A549 (cell line): ENCODE results near the gene FOXS1. TPM values are rescaled to one million over a fixed set of nuclear protein-coding genes. Genes with fewer than 3 reads are reported as not detected.
A peak's percentile ranks its signal among the peaks of the same experiment; 100 is the strongest.

Experiments used
- ATAC-seq, 2 experiments: fragments of 200-7000 bp in 1 of 2; fragments of >200 bp in 1 of 2; cut with Nextera tagmentation in 1 of 2; cut with Tn5 transposase in 1 of 2; 3 replicates each; pipeline versions ENCODE4 v1.8.0 to v1.9.1; 2018 to 2020; ENCODE audit warnings: mild to moderate bottlenecking in 1 of 2, moderate library complexity in 1 of 2
- CTCF ChIA-PET: fragments of 300-600 bp; sonication (Branson Sonifier 250); formaldehyde crosslinking; extraction: SDS; loops from one replicate; lab custom pipeline; 2021; ENCODE audit warnings: antibody characterized with exemption, inconsistent platforms; lab: Yijun Ruan, JAX
- POLR2A ChIA-PET: fragments of 350-600 bp; formaldehyde crosslinking; extraction: SDS; loops from one replicate; lab custom pipeline; 2021; ENCODE audit warnings: antibody characterized with exemption, inconsistent platforms; lab: Yijun Ruan, JAX
- DNase-seq, 2 experiments: peaks; one replicate each; pipeline versions ENCODE4 v3.0.0 to v3.0.0-alpha.2; 2011 to 2016; ENCODE audit warnings: low read depth in 1 of 2, low spot score in 1 of 2
- FAIRE-seq: peaks from 2 replicates; lab custom pipeline; 2011; peaks lifted over from hg19 to GRCh38; lab: Jason Lieb, UNC
- H3K27ac ChIP-seq, 2 experiments: fragments of >200 bp; sonication (Bioruptor Twin); formaldehyde crosslinking; 3 replicates each; pipeline ENCODE4 v1.5.1; 2016 to 2017
- H3K4me1 ChIP-seq: fragments of >200 bp; sonication (Bioruptor Twin); formaldehyde crosslinking; 3 replicates; pipeline ENCODE4 v1.6.1; 2016
- H3K4me2 ChIP-seq: fragments of >200 bp; sonication (Bioruptor Twin); formaldehyde crosslinking; 3 replicates; pipeline ENCODE4 v1.6.1; 2016
- H3K4me3 ChIP-seq: fragments of >200 bp; sonication (Bioruptor Twin); formaldehyde crosslinking; 3 replicates; pipeline ENCODE4 v1.5.1; 2016
- H3K9me3 ChIP-seq: fragments of >200 bp; sonication (Bioruptor Twin); formaldehyde crosslinking; 3 replicates; pipeline ENCODE4 v1.6.1; 2016
- ATOH8 ChIP-seq: fragments of 250-450 bp; sonication (Bioruptor Pico); IDR thresholded peaks from 2 replicates; pipeline ENCODE4 v1.5.0; 2020; ENCODE audit warnings: low read depth, mild to moderate bottlenecking, moderate library complexity
- BCL3 ChIP-seq: fragments of >200 bp; sonication (Bioruptor Twin); formaldehyde crosslinking; IDR thresholded peaks from 3 replicates; pipeline ENCODE4 v1.6.1; 2016
- CHD2 ChIP-seq: fragments of 150-350 bp; IDR thresholded peaks from 2 replicates; pipeline ENCODE4 v1.6.1; 2014; ENCODE audit warnings: low read length; ENCODE audit not compliant: partially characterized antibody
- CTCF ChIP-seq: fragments of >200 bp; sonication (Bioruptor Twin); formaldehyde crosslinking; IDR thresholded peaks from 3 replicates; pipeline ENCODE4 v1.5.1; 2016
- E2F6 ChIP-seq: IDR thresholded peaks from 2 replicates; pipeline ENCODE4 v1.6.1; 2012; ENCODE audit warnings: low read depth, borderline replicate concordance
- EHF ChIP-seq: fragments of 250-450 bp; sonication (Bioruptor Pico); IDR thresholded peaks from 2 replicates; pipeline ENCODE4 v1.5.0; 2020; ENCODE audit warnings: mild to moderate bottlenecking
- EHMT2 ChIP-seq: fragments of 200-600 bp; sonication (generic); IDR thresholded peaks from 2 replicates; pipeline ENCODE4 v1.6.1; 2016; ENCODE audit warnings: antibody characterized with exemption, low read depth, mild to moderate bottlenecking, moderate library complexity
- ESRRA ChIP-seq: fragments of 150-350 bp; IDR thresholded peaks from 2 replicates; pipeline ENCODE4 v1.6.1; 2014; ENCODE audit warnings: mild to moderate bottlenecking, low read length, borderline replicate concordance
- GATA3 ChIP-seq: IDR thresholded peaks from 2 replicates; pipeline ENCODE4 v1.6.1; 2012; ENCODE audit warnings: borderline replicate concordance
- HMGXB4 ChIP-seq: fragments of 250-450 bp; sonication (Bioruptor Pico); IDR thresholded peaks from 2 replicates; pipeline ENCODE4 v1.5.0; 2021; ENCODE audit warnings: mild to moderate bottlenecking, moderate library complexity, borderline replicate concordance
- HOXA7 ChIP-seq: fragments of 250-450 bp; sonication (Bioruptor Pico); IDR thresholded peaks from 2 replicates; pipeline ENCODE4 v1.5.0; 2020; ENCODE audit warnings: mild to moderate bottlenecking, moderate library complexity
- HOXB13 ChIP-seq: fragments of 250-450 bp; sonication (Bioruptor Pico); IDR thresholded peaks from 2 replicates; pipeline ENCODE4 v1.5.0; 2020; ENCODE audit warnings: low read depth, mild to moderate bottlenecking, moderate library complexity
- MAZ ChIP-seq: fragments of 150-350 bp; IDR thresholded peaks from 2 replicates; pipeline ENCODE4 v1.6.1; 2014; ENCODE audit warnings: antibody characterized with exemption, low read depth, low read length, borderline replicate concordance
- NFE2L2 ChIP-seq: fragments of 150-350 bp; conservative IDR thresholded peaks from 2 replicates; pipeline ENCODE4 v1.6.1; 2014; ENCODE audit warnings: low read length
- POLR2AphosphoS2 ChIP-seq: conservative IDR thresholded peaks from 2 replicates; pipeline ENCODE4 v1.6.1; 2012; ENCODE audit warnings: low read length, improper control_type of control experiment, inconsistent platforms
- RAD21 ChIP-seq, 2 experiments: fragments of >200 bp in 1 of 2; sonication (Bioruptor Twin) in 1 of 2; formaldehyde crosslinking in 1 of 2; IDR thresholded peaks in 1 of 2; conservative IDR thresholded peaks in 1 of 2; 2 replicates in 1 of 2; 3 replicates in 1 of 2; pipeline ENCODE4 v1.6.1; 2012 to 2018; ENCODE audit warnings: inconsistent platforms in 1 of 2
- RARB ChIP-seq: fragments of 250-450 bp; sonication (Bioruptor Pico); IDR thresholded peaks from 2 replicates; pipeline ENCODE4 v1.8.0; 2021; ENCODE audit warnings: mild to moderate bottlenecking, moderate library complexity
- SMC3 ChIP-seq: fragments of >200 bp; sonication (Bioruptor Twin); formaldehyde crosslinking; IDR thresholded peaks from 3 replicates; pipeline ENCODE4 v1.6.1; 2018; ENCODE audit warnings: inconsistent platforms
- TFCP2L1 ChIP-seq: fragments of 250-450 bp; sonication (Bioruptor Pico); IDR thresholded peaks from 2 replicates; pipeline ENCODE4 v1.5.0; 2021; ENCODE audit warnings: mild to moderate bottlenecking
- USF2 ChIP-seq: fragments of 450-650 bp; IDR thresholded peaks from 2 replicates; pipeline ENCODE4 v1.6.1; 2014; ENCODE audit warnings: antibody characterized with exemption
- ZC3H11A ChIP-seq: fragments of 450-650 bp; IDR thresholded peaks from 2 replicates; pipeline ENCODE4 v1.6.1; 2014; ENCODE audit warnings: antibody characterized with exemption, mild to moderate bottlenecking
- ZNF302 ChIP-seq: fragments of 250-450 bp; sonication (Bioruptor Pico); IDR thresholded peaks from 2 replicates; pipeline ENCODE4 v1.9.0; 2021; ENCODE audit warnings: inconsistent platforms, mild to moderate bottlenecking, moderate library complexity
- WGBS: methylation state at CpG from one replicate; pipeline ENCODE4 v1.1.6; 2017; ENCODE audit errors: missing lambda C conversion rate; 5-methylcytosine and 5-hydroxymethylcytosine counted together
- polyA plus RNA-seq, 4 experiments: library from polyadenylated mRNA; depleted of rRNA in 3 of 4; stranded (reverse); fragments of >200 nt; fragmentation: RNase III in 1 of 4; extraction: RNeasy Plus Mini Kit Qiagen cat#74134 plus additional on column Dnase treatment in 1 of 4; gene quantifications; 2 replicates in 3 of 4; 3 replicates in 1 of 4; pipeline ENCODE4 v1.2.3, GENCODE V29; 2011 to 2017

The FOXS1 gene
- polyA plus RNA-seq, 2 of the 4 experiments (the other 2 are of a cell fraction): 1.5 to 3.7 TPM

- TF ChIP-seq MAZ (no peak), SMC3 (0 out of 3 replicates have a peak, but pooled peaks have one; percentile 7), RAD21 (conservative IDR thresholded peaks at IDR 0.05 in 1 of 2, IDR thresholded peaks at IDR 0.05 in 1 of 2) (peak; percentile 32 to 55; a peak in 4 of 5 replicates), USF2 (no peak), ATOH8 (CRISPR knock-in tag) (no peak), NFE2L2 (no peak), ESRRA (no peak), GATA3 (no peak), ZC3H11A (no peak), CTCF (peak; percentile 65), HMGXB4 (CRISPR knock-in tag) (no peak), CHD2 (no peak)
- peaks cover 41% of the 10 kb centered on the region for H3K4me1 ChIP-seq
- ChIA-PET CTCF (interaction anchor here (0.7 to 14.7 kb wide), 19 partner anchors 9 to 258 kb away, joined by 3 to 145 read pairs (median 4); partner anchors contain the start of gene FOXS1), POLR2A (no interaction called here)
- no peak for FAIRE-seq
- no peaks in the 10 kb centered on the region for H3K9me3 ChIP-seq
- H3K4me3 ChIP-seq: no peak overlapping the region
- WGBS: 49% methylated on average over 13 of the region's 14 CpGs
- H3K4me2 ChIP-seq: no peak overlapping the region
- ATAC-seq: peak; percentile 44 to 77; a peak in 3 of 6 replicates
- DNase-seq: peak; percentile 68 to 90
- H3K27ac ChIP-seq: peak overlapping the region; percentile 84 to 86; a peak in 5 of 6 replicates
These were observed 12.1 kb downstream of the FOXS1 start for GRCh38 chr20:31833130-31833930.

- Histone ChIP-seq H3K4me3 (no peak overlapping the region), H3K4me2 (no peak overlapping the region), H3K27ac (0 out of 6 replicates have a peak overlapping the region, but pooled peaks of 1 of the 2 experiments have one; percentile 14), H3K4me1 (peaks cover 26% of the 10 kb centered on the region), H3K9me3 (no peaks in the 10 kb centered on the region)
- DNase-seq: no peak
- WGBS: 87% methylated on average over 15 of the region's 17 CpGs
- POLR2A ChIA-PET: no interaction called here
- CTCF ChIA-PET: interaction anchor here (1.0 to 10.8 kb wide), 8 partner anchors 9 to 199 kb away, joined by 3 to 133 read pairs (median 14); partner anchors contain the start of gene FOXS1
- ATAC-seq: no peak
- TF ChIP-seq ZNF302 (CRISPR knock-in tag) (no peak), HOXA7 (CRISPR knock-in tag) (no peak), POLR2AphosphoS2 (no peak), USF2 (no peak), TFCP2L1 (CRISPR knock-in tag) (no peak), EHMT2 (no peak), RARB (CRISPR knock-in tag) (no peak), BCL3 (no peak), HOXB13 (CRISPR knock-in tag) (no peak), E2F6 (no peak), EHF (CRISPR knock-in tag) (no peak)
- no peak for FAIRE-seq
These were observed 13.6 kb downstream of the FOXS1 start for GRCh38 chr20:31831771-31832306.
